PC-9 (cell line): Measurements from ENCODE around the gene ORAI3. TPM values are rescaled to one million over a fixed set of nuclear protein-coding genes. Genes with fewer than 3 reads are reported as not detected.

Experiments used
- BruUV-seq: library from RNA; stranded (reverse); fragments of 400-500 nt; replicated peaks from 2 replicates; lab custom pipeline; 2021; lab: Mats Ljungman, UMichigan
- CTCF ChIA-PET: fragments of 300-600 bp; sonication (Branson Sonifier 250); formaldehyde crosslinking; loops from one replicate; lab custom pipeline; 2022; ENCODE audit warnings: antibody characterized with exemption; lab: Charles Lee
- POLR2A ChIA-PET: fragments of 300-600 bp; sonication (Branson Sonifier 250); formaldehyde crosslinking; loops from one replicate; lab custom pipeline; 2022; ENCODE audit warnings: antibody characterized with exemption; ENCODE audit not compliant: unreplicated experiment; lab: Charles Lee
- DNase-seq, 2 experiments: peaks; one replicate each; pipeline versions ENCODE4 v3.0.0 to v3.0.0-alpha.2; 2015 to 2022; ENCODE audit warnings: mixed read lengths in 1 of 2
- H2AFZ ChIP-seq: fragments of 200-600 bp; sonication (generic); 2 replicates; pipeline ENCODE4 v1.8.1; 2017; ENCODE audit warnings: antibody characterized with exemption
- H3F3A ChIP-seq: fragments of 200-600 bp; sonication (generic); 2 replicates; pipeline ENCODE4 v1.8.1; 2017; ENCODE audit warnings: antibody characterized with exemption, mild to moderate bottlenecking, low read depth; ENCODE audit not compliant: insufficient read depth
- H3K27ac ChIP-seq: fragments of 200-600 bp; sonication (generic); 2 replicates; pipeline ENCODE4 v1.6.1; 2016; ENCODE audit warnings: mixed run types
- H3K27me3 ChIP-seq: fragments of 200-600 bp; sonication (generic); 2 replicates; pipeline ENCODE4 v1.6.1; 2016; ENCODE audit warnings: low read depth, mixed run types; ENCODE audit not compliant: insufficient read depth
- H3K36me3 ChIP-seq: fragments of 200-600 bp; sonication (generic); 2 replicates; pipeline ENCODE4 v1.6.1; 2016; ENCODE audit warnings: low read depth, mixed run types
- H3K4me1 ChIP-seq: fragments of 200-600 bp; sonication (generic); replicated peaks from 2 replicates; pipeline ENCODE4 v1.6.1; 2016; ENCODE audit warnings: mixed run types; ENCODE audit not compliant: insufficient read depth
- H3K4me2 ChIP-seq: fragments of 200-600 bp; sonication (generic); 2 replicates; pipeline ENCODE4 v1.6.1; 2017; ENCODE audit warnings: mixed run types
- H3K4me3 ChIP-seq: fragments of 200-600 bp; sonication (generic); 2 replicates; pipeline ENCODE4 v1.6.1; 2016; ENCODE audit warnings: mixed run types
- H3K79me2 ChIP-seq: fragments of 200-600 bp; sonication (generic); 2 replicates; pipeline ENCODE4 v1.6.1; 2017; ENCODE audit warnings: low read depth, mixed run types
- H3K9me2 ChIP-seq: fragments of 200-600 bp; sonication (generic); 2 replicates; pipeline ENCODE4 v1.8.1; 2017; ENCODE audit warnings: mild to moderate bottlenecking; ENCODE audit not compliant: insufficient read depth
- H3K9me3 ChIP-seq: fragments of 200-600 bp; sonication (generic); 2 replicates; pipeline ENCODE4 v1.8.1; 2016; ENCODE audit warnings: low read depth; ENCODE audit not compliant: insufficient read depth
- H4K20me1 ChIP-seq: fragments of 200-600 bp; sonication (generic); 2 replicates; pipeline ENCODE4 v1.8.1; 2017; ENCODE audit not compliant: insufficient read depth
- EZH2 ChIP-seq: fragments of 200-600 bp; sonication (generic); IDR thresholded peaks from 2 replicates; pipeline ENCODE4 v1.8.0; 2017; ENCODE audit warnings: antibody characterized with exemption, low read depth
- intact Hi-C: fragments of 100-400 bp; cut with micrococcal nuclease; formaldehyde crosslinking; loops from one replicate; pipeline ENCODE4 v1.10.0; 2022; ENCODE audit not compliant: unreplicated experiment
- total RNA-seq: library from RNA; stranded (reverse); gene quantifications from 2 replicates; pipeline ENCODE4 v1.2.3, GENCODE V29; 2021
- TF ChIP-seq, protein P1 (sequence below): fragments of 200-600 bp; sonication (generic); conservative IDR thresholded peaks from 2 replicates; pipeline ENCODE4 v1.6.1; 2017; ENCODE audit warnings: mixed run types, antibody characterized with exemption, mild to moderate bottlenecking, moderate library complexity

Gene ORAI3
- total RNA-seq, 1 experiment from 2014 or later: 43.5 TPM

DNA sequence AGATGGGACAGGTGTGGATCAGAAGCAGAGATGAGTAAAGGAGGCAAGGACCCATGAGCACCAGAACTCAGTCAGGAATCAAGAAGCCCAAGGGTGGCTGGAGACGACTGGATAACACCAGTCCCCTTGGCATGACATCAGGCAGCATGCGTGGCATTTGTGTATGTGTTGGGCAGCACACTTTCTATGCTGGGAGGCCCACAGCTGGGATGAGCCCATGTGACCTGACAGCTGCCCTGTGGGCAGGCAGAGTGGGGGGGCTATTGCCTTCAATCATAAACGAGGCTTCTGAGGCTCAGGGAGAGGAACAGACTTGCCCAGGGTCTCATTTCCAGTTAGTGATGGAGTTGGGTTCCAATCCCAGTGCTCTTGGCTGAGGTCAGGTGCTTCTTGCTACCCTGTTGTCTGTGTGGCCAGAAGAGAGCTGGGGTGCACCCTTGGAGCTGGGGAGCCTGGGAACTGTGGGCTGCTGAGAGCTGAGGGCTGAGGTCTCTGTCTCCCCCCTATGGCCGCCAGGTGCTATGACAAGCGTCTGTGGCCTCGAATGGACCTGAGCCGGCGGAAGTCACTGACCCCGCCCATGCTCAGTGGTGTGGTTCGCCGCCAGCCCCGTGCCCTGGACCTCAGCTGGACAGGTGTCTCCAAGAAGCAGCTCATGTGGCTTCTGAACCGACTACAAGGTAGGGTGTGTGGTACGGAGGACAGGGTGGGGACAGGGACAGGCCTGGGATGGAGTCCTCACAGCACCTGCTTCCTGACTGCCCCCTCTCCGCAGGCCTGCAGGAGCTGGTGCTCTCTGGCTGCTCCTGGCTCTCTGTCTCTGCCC, 7.1 kb upstream of the ORAI3 start:
- ChIA-PET POLR2A (interaction anchor here (0.5 to 0.7 kb wide), 7 partner anchors 10 to 522 kb away, joined by 3 to 10 read pairs (median 5); no protein-coding TSS in a partner anchor), CTCF (interaction anchor here (0.6 to 2.2 kb wide), 6 partner anchors 18 to 166 kb away, joined by 3 to 10 read pairs (median 4); partner anchors contain the start of gene FBXL19)
- Histone ChIP-seq H3K4me1 (peaks cover 6% of the 10 kb centered on the region; the same call in 1 of the 2 replicates), H4K20me1 (peaks cover 25% of the 10 kb centered on the region), H3K27ac (no peak overlapping the region), H3K36me3 (peaks cover 17% of the 10 kb centered on the region; the same call in 1 of the 2 replicates), H3K9me3 (no peaks in the 10 kb centered on the region), H3K9me2 (no peaks in the 10 kb centered on the region), H3K4me3 (no peak overlapping the region), H3F3A (peaks cover 69% of the 10 kb centered on the region), H3K27me3 (no peaks in the 10 kb centered on the region), H2AFZ (no peak overlapping the region), H3K4me2 (peak overlapping the region; percentile 9; the same call in 1 of the 2 replicates), H3K79me2 (peaks cover 4% of the 10 kb centered on the region; the same call in 1 of the 2 replicates)
- TF ChIP-seq, protein P1, sequence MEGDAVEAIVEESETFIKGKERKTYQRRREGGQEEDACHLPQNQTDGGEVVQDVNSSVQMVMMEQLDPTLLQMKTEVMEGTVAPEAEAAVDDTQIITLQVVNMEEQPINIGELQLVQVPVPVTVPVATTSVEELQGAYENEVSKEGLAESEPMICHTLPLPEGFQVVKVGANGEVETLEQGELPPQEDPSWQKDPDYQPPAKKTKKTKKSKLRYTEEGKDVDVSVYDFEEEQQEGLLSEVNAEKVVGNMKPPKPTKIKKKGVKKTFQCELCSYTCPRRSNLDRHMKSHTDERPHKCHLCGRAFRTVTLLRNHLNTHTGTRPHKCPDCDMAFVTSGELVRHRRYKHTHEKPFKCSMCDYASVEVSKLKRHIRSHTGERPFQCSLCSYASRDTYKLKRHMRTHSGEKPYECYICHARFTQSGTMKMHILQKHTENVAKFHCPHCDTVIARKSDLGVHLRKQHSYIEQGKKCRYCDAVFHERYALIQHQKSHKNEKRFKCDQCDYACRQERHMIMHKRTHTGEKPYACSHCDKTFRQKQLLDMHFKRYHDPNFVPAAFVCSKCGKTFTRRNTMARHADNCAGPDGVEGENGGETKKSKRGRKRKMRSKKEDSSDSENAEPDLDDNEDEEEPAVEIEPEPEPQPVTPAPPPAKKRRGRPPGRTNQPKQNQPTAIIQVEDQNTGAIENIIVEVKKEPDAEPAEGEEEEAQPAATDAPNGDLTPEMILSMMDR: peak; percentile 98
- no peak for TF ChIP-seq EZH2
- BruUV-seq: no TSS peak
- DNase-seq: peak; percentile 63 to 87
- intact Hi-C loops: loop anchor here (1.0 kb wide), 1 partner anchor 98 kb away; no protein-coding TSS in a partner anchor

- CTCF ChIA-PET: interaction anchor here (0.6 to 2.2 kb wide), 6 partner anchors 19 to 167 kb away, joined by 3 to 10 read pairs (median 4); partner anchors contain the start of gene FBXL19
- Histone ChIP-seq H3K4me1 (peaks cover 6% of the 10 kb centered on the region; the same call in 1 of the 2 replicates), H2AFZ (no peak overlapping the region), H3K9me2 (no peaks in the 10 kb centered on the region), H3K4me2 (peak overlapping the region; percentile 9; the same call in 1 of the 2 replicates), H3F3A (peaks cover 69% of the 10 kb centered on the region), H3K36me3 (peaks cover 17% of the 10 kb centered on the region; the same call in 1 of the 2 replicates), H4K20me1 (peaks cover 25% of the 10 kb centered on the region), H3K27me3 (no peaks in the 10 kb centered on the region), H3K4me3 (no peak overlapping the region), H3K27ac (no peak overlapping the region), H3K79me2 (peaks cover 4% of the 10 kb centered on the region; the same call in 1 of the 2 replicates), H3K9me3 (no peaks in the 10 kb centered on the region)
- TF ChIP-seq, protein P1: no peak
- no peak for TF ChIP-seq EZH2
- POLR2A ChIA-PET: interaction anchor here (0.5 to 0.7 kb wide), 5 partner anchors 45 to 523 kb away, joined by 3 to 10 read pairs (median 5); no protein-coding TSS in a partner anchor
- no TSS peak for BruUV-seq
- intact Hi-C loops: loop anchor here (1.0 kb wide), 1 partner anchor 98 kb away; no protein-coding TSS in a partner anchor
- DNase-seq: no peak
These were observed 6.5 kb upstream of the ORAI3 start for GRCh38 chr16:30942426-30942806.

GRCh38 chr16:30944352-30944751, 4.5 kb upstream of the ORAI3 start:
- peaks cover 17% of the 10 kb centered on the region; the same call in 1 of the 2 replicates for H3K36me3 ChIP-seq
- CTCF ChIA-PET: interaction anchor here (0.6 kb wide), 1 partner anchor 44 kb away, joined by 3 read pairs; no protein-coding TSS in a partner anchor
- DNase-seq: no peak
- H3K27me3 ChIP-seq: no peaks in the 10 kb centered on the region
- peaks cover 6% of the 10 kb centered on the region; the same call in 1 of the 2 replicates for H3K4me1 ChIP-seq
- H4K20me1 ChIP-seq: peaks cover 28% of the 10 kb centered on the region
- no peak overlapping the region for H3K4me3 ChIP-seq
- no peak overlapping the region for H2AFZ ChIP-seq
- intact Hi-C loops: no loop called here
- TF ChIP-seq, protein P1: no peak
- no peak for TF ChIP-seq EZH2
- H3K27ac ChIP-seq: no peak overlapping the region
- peaks cover 60% of the 10 kb centered on the region for H3F3A ChIP-seq
- peaks cover 4% of the 10 kb centered on the region; the same call in 1 of the 2 replicates for H3K79me2 ChIP-seq
- BruUV-seq: no TSS peak
- H3K9me2 ChIP-seq: no peaks in the 10 kb centered on the region
- POLR2A ChIA-PET: interaction anchor here (0.7 kb wide), 1 partner anchor 120 kb away, joined by 3 read pairs; no protein-coding TSS in a partner anchor
- no peaks in the 10 kb centered on the region for H3K9me3 ChIP-seq
- H3K4me2 ChIP-seq: no peak overlapping the region
